WTC11 (cell line): ENCODE data around the gene CPHXL2. TPM values are rescaled to one million over a fixed set of nuclear protein-coding genes. Genes with fewer than 3 reads are reported as not detected.

Experiments used
- ATAC-seq: fragments of 200-7000 bp; cut with Tn5 transposase; 2 replicates; pipeline ENCODE4 v1.10.0; 2021; ENCODE audit warnings: mild to moderate bottlenecking, moderate library complexity
- CTCF ChIA-PET: fragments of 300-600 bp; sonication (Branson Sonifier 250); formaldehyde crosslinking; loops from one replicate; lab custom pipeline; 2021; ENCODE audit warnings: antibody characterized with exemption; lab: Charles Lee
- POLR2A ChIA-PET: fragments of 350-600 bp; sonication (Branson Sonifier 250); formaldehyde crosslinking; loops from one replicate; lab custom pipeline; 2021; ENCODE audit warnings: antibody characterized with exemption; lab: Charles Lee
- DNase-seq: peaks from one replicate; pipeline ENCODE4 v3.0.0; 2021; ENCODE audit warnings: low spot score
- H3K27ac Mint-ChIP-seq: 2 replicates; pipeline ENCODE4 v1.8.0; 2021; ENCODE audit warnings: mixed read lengths
- H3K27me3 Mint-ChIP-seq: 2 replicates; pipeline ENCODE4 v1.8.0; 2021; ENCODE audit warnings: low read depth, mild to moderate bottlenecking, moderate library complexity, mixed read lengths
- H3K36me3 Mint-ChIP-seq: 2 replicates; pipeline ENCODE4 v1.8.0; 2021; ENCODE audit warnings: mixed read lengths
- H3K4me1 Mint-ChIP-seq: 2 replicates; pipeline ENCODE4 v1.8.0; 2022; ENCODE audit warnings: mixed read lengths
- H3K4me3 Mint-ChIP-seq: 2 replicates; pipeline ENCODE4 v1.8.0; 2021; ENCODE audit warnings: mild to moderate bottlenecking, moderate library complexity, mixed read lengths
- H3K9me3 Mint-ChIP-seq: 2 replicates; pipeline ENCODE4 v1.8.0; 2021; ENCODE audit warnings: mixed read lengths
- AR ChIP-seq: fragments of 250-450 bp; sonication (Bioruptor Pico); IDR thresholded peaks from 2 replicates; pipeline ENCODE4 v1.9.0; 2021; ENCODE audit warnings: mild to moderate bottlenecking
- CDX4 ChIP-seq: fragments of 250-450 bp; sonication (Bioruptor Pico); IDR thresholded peaks from 2 replicates; pipeline ENCODE4 v1.9.0; 2021; ENCODE audit warnings: moderate library complexity, mild to moderate bottlenecking, inconsistent platforms, borderline replicate concordance
- CTCF ChIP-seq: fragments of 200-600 bp; IDR thresholded peaks from 2 replicates; pipeline ENCODE4 v1.8.0; 2022; ENCODE audit warnings: antibody characterized with exemption
- ESRRA ChIP-seq: sonication (generic); formaldehyde crosslinking; IDR thresholded peaks from 2 replicates; pipeline ENCODE4 v1.8.1; 2022; ENCODE audit warnings: mild to moderate bottlenecking, missing genetic modification reagents, borderline replicate concordance
- JUN ChIP-seq: sonication (generic); formaldehyde crosslinking; IDR thresholded peaks from 2 replicates; pipeline ENCODE4 v1.8.0; 2023; ENCODE audit warnings: mild to moderate bottlenecking, missing genetic modification reagents
- KAT7 ChIP-seq: sonication (generic); formaldehyde crosslinking; IDR thresholded peaks from 2 replicates; pipeline ENCODE4 v1.8.1; 2023; ENCODE audit warnings: missing genetic modification reagents, mild to moderate bottlenecking, borderline replicate concordance
- RELA ChIP-seq: sonication (generic); formaldehyde crosslinking; IDR thresholded peaks from 2 replicates; pipeline ENCODE4 v1.8.1; 2022; ENCODE audit warnings: missing genetic modification reagents, mild to moderate bottlenecking, borderline replicate concordance
- ZBTB21 ChIP-seq: sonication (generic); formaldehyde crosslinking; IDR thresholded peaks from 2 replicates; pipeline ENCODE4 v1.8.1; 2023; ENCODE audit warnings: mild to moderate bottlenecking, missing genetic modification reagents, borderline replicate concordance
- ZNF219 ChIP-seq: sonication (generic); formaldehyde crosslinking; IDR thresholded peaks from 2 replicates; pipeline ENCODE4 v1.8.0; 2023; ENCODE audit warnings: missing genetic modification reagents, mild to moderate bottlenecking, borderline replicate concordance
- ZNF416 ChIP-seq: fragments of 250-450 bp; sonication (Bioruptor Pico); IDR thresholded peaks from 2 replicates; pipeline ENCODE4 v1.9.0; 2021; ENCODE audit warnings: mild to moderate bottlenecking, inconsistent platforms
- ZSCAN18 ChIP-seq: fragments of 250-450 bp; sonication (Bioruptor Pico); IDR thresholded peaks from 2 replicates; pipeline ENCODE4 v2.1.2; 2022; ENCODE audit warnings: mild to moderate bottlenecking, moderate library complexity
- total RNA-seq: library from RNA; stranded (reverse); gene quantifications from 3 replicates; pipeline ENCODE4 v1.2.3, GENCODE V29; 2021
- TF ChIP-seq, protein P1 (sequence below): fragments of 250-450 bp; sonication (Bioruptor Pico); IDR thresholded peaks from 2 replicates; pipeline ENCODE4 v1.9.0; 2021; ENCODE audit warnings: mild to moderate bottlenecking
- TF ChIP-seq, protein P2 (sequence below): sonication (generic); formaldehyde crosslinking; IDR thresholded peaks from 2 replicates; pipeline ENCODE4 v1.8.0; 2022; ENCODE audit warnings: mild to moderate bottlenecking, missing genetic modification reagents
- TF ChIP-seq, protein P3 (sequence below): sonication (generic); formaldehyde crosslinking; IDR thresholded peaks from 2 replicates; pipeline ENCODE4 v1.8.0; 2022; ENCODE audit warnings: missing genetic modification reagents
- TF ChIP-seq, protein P4 (sequence below): sonication (generic); formaldehyde crosslinking; IDR thresholded peaks from 2 replicates; pipeline ENCODE4 v1.8.1; 2023; ENCODE audit warnings: mild to moderate bottlenecking, missing genetic modification reagents

CPHXL2 gene
- total RNA-seq, 1 experiment from 2014 or later = not detected

DNA sequence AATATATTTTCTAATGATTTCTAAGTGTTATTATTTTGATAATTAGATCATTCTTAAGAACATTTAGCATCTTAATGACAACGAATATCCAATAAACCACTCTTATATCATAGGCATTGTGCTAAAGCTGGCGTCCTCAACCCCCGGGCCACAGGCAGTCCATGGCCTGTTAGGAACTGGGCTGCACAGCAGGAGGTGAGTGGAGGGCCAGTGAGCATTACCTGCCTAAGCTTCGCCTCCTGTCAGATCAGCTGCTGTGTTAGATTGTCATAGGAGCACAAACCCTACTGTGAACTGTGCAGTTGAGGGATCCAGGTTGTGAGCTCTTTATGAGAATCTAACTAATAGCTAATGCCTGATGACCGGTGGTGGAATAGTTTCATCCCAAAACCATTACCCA is 20.8 kb upstream of the CPHXL2 start (continued):
- TF ChIP-seq AR (CRISPR knock-in tag) (no peak), JUN (no peak)

DNA sequence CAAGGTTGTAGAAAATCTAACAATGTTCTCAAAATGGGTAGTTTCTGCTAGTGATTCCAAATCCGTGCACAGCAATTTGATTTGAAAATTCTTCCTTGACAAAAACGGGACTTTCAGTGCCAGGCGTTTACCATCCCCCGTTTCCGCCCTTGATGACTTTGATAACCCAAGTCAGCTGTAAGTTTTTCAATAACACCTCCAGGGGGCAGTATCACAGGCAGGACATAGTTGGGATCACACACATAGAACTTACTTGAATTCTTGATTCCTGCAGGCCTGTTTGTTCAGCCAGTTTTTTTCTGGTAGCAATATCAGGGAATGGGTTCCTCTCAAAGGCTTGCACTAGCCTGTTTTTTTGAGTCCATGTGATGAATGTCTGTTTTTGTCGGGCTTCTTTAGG is 18.9 kb upstream of the CPHXL2 start:
- CTCF ChIA-PET = interaction anchor here (0.6 to 1.4 kb wide), 3 partner anchors 17 to 69 kb away, joined by 3 to 5 read pairs (median 4); no protein-coding TSS in a partner anchor
- no peak for DNase-seq

DNA sequence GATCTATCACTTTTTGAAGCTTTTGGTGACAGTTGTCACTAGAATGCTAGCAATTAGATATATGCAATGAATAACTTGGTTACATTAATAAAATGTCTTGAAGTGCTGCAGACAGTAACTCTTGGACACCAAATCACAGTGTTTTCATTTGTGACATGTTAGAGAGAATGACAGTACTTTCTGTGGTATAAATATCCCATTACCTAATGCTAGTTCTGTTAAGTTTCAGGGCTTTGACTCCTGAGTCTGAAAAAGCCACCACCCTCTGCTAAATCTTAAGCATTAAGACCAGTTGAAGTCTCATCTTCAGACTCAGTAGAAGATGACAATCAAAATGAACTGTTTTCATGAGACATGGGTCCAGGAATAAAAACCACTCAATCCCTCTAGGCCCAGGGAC is 10.6 kb upstream of the CPHXL2 start:
- ChIA-PET CTCF (interaction anchor here (0.6 kb wide), 1 partner anchor 487 kb away, joined by 3 read pairs; no protein-coding TSS in a partner anchor), POLR2A (no interaction called here)
- Mint-ChIP-seq H3K9me3 (peaks cover 79% of the 10 kb centered on the region), H3K27ac (no peak overlapping the region), H3K4me1 (no peaks in the 10 kb centered on the region), H3K4me3 (no peak overlapping the region), H3K36me3 (peaks cover 49% of the 10 kb centered on the region), H3K27me3 (peaks cover 10% of the 10 kb centered on the region)
- no peak for DNase-seq
- no peak for ATAC-seq
- TF ChIP-seq ZNF219 (no peak), ZSCAN18 (CRISPR knock-in tag) (no peak), RELA (CRISPR knock-in tag) (no peak), ZNF416 (no peak), ZBTB21 (CRISPR knock-in tag) (no peak), CDX4 (no peak), KAT7 (CRISPR knock-in tag) (no peak), ESRRA (CRISPR knock-in tag) (no peak)
- TF ChIP-seq, protein P1, sequence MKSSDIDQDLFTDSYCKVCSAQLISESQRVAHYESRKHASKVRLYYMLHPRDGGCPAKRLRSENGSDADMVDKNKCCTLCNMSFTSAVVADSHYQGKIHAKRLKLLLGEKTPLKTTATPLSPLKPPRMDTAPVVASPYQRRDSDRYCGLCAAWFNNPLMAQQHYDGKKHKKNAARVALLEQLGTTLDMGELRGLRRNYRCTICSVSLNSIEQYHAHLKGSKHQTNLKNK (CRISPR knock-in tag) = no peak
- TF ChIP-seq, protein P2, sequence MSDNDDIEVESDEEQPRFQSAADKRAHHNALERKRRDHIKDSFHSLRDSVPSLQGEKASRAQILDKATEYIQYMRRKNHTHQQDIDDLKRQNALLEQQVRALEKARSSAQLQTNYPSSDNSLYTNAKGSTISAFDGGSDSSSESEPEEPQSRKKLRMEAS (CRISPR knock-in tag) = no peak
- TF ChIP-seq, protein P3, sequence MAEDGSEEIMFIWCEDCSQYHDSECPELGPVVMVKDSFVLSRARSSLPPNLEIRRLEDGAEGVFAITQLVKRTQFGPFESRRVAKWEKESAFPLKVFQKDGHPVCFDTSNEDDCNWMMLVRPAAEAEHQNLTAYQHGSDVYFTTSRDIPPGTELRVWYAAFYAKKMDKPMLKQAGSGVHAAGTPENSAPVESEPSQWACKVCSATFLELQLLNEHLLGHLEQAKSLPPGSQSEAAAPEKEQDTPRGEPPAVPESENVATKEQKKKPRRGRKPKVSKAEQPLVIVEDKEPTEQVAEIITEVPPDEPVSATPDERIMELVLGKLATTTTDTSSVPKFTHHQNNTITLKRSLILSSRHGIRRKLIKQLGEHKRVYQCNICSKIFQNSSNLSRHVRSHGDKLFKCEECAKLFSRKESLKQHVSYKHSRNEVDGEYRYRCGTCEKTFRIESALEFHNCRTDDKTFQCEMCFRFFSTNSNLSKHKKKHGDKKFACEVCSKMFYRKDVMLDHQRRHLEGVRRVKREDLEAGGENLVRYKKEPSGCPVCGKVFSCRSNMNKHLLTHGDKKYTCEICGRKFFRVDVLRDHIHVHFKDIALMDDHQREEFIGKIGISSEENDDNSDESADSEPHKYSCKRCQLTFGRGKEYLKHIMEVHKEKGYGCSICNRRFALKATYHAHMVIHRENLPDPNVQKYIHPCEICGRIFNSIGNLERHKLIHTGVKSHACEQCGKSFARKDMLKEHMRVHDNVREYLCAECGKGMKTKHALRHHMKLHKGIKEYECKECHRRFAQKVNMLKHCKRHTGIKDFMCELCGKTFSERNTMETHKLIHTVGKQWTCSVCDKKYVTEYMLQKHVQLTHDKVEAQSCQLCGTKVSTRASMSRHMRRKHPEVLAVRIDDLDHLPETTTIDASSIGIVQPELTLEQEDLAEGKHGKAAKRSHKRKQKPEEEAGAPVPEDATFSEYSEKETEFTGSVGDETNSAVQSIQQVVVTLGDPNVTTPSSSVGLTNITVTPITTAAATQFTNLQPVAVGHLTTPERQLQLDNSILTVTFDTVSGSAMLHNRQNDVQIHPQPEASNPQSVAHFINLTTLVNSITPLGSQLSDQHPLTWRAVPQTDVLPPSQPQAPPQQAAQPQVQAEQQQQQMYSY (CRISPR knock-in tag) = no peak

More for the DNA sequence above, 18.9 kb upstream of the CPHXL2 start:
- TF ChIP-seq, protein P4, sequence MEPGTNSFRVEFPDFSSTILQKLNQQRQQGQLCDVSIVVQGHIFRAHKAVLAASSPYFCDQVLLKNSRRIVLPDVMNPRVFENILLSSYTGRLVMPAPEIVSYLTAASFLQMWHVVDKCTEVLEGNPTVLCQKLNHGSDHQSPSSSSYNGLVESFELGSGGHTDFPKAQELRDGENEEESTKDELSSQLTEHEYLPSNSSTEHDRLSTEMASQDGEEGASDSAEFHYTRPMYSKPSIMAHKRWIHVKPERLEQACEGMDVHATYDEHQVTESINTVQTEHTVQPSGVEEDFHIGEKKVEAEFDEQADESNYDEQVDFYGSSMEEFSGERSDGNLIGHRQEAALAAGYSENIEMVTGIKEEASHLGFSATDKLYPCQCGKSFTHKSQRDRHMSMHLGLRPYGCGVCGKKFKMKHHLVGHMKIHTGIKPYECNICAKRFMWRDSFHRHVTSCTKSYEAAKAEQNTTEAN (CRISPR knock-in tag) = no peak
- peak; percentile 28; the same call in 1 of the 2 replicates for TF ChIP-seq CTCF
- Mint-ChIP-seq H3K36me3 (peaks cover under 1% of the 10 kb centered on the region), H3K9me3 (peaks cover 36% of the 10 kb centered on the region), H3K27me3 (peaks cover 1% of the 10 kb centered on the region; the same call in 1 of the 2 replicates), H3K4me1 (no peaks in the 10 kb centered on the region), H3K4me3 (no peak overlapping the region), H3K27ac (no peak overlapping the region)
- POLR2A ChIA-PET = no interaction called here
- ATAC-seq = peak; percentile 58
